IMR-90 (cell line): ENCODE results near the gene SECISBP2. TPM values are rescaled to one million over a fixed set of nuclear protein-coding genes. Genes with fewer than 3 reads are reported as not detected.

Experiments
- ATAC-seq: fragments of 200-7000 bp; cut with Tn5 transposase; 2 replicates; pipeline ENCODE4 v1.9.1; 2020; ENCODE audit warnings: low read depth, mild to moderate bottlenecking, moderate library complexity
- BruUV-seq: library from RNA; stranded (reverse); fragments of 400-500 nt; replicated peaks from 2 replicates; lab custom pipeline; 2021; lab: Mats Ljungman, UMichigan
- CTCF ChIA-PET: fragments of 300-600 bp; formaldehyde crosslinking; extraction: SDS; loops from one replicate; lab custom pipeline; 2021; ENCODE audit warnings: antibody characterized with exemption; lab: Yijun Ruan, JAX
- POLR2A ChIA-PET: fragments of 300-600 bp; sonication (Branson Sonifier 250); formaldehyde crosslinking; loops from one replicate; lab custom pipeline; 2022; ENCODE audit warnings: antibody characterized with exemption; ENCODE audit not compliant: unreplicated experiment; lab: Charles Lee
- DNase-seq: peaks from one replicate; pipeline ENCODE4 v3.0.0; 2013
- H2AFZ ChIP-seq: replicated peaks from 2 replicates; pipeline ENCODE3; 2013; ENCODE audit warnings: low read length, mild to moderate bottlenecking; ENCODE audit not compliant: poor library complexity
- H2AK5ac ChIP-seq: 2 replicates; pipeline ENCODE4 v1.6.1; 2013; ENCODE audit warnings: low read depth, low read length, inconsistent platforms
- H2AK9ac ChIP-seq: replicated peaks from 2 replicates; pipeline ENCODE3; 2013; ENCODE audit warnings: mild to moderate bottlenecking, low read depth, low read length, moderate library complexity; ENCODE audit not compliant: poor library complexity
- H2BK120ac ChIP-seq: 2 replicates; pipeline ENCODE4 v1.6.1; 2013; ENCODE audit warnings: low read depth, low read length, inconsistent platforms
- H2BK15ac ChIP-seq: 3 replicates; pipeline ENCODE4 v1.6.1; 2013; ENCODE audit warnings: low read depth, low read length, inconsistent platforms
- H2BK20ac ChIP-seq: 2 replicates; pipeline ENCODE4 v1.6.1; 2013; ENCODE audit warnings: low read depth, mild to moderate bottlenecking, inconsistent platforms, low read length, moderate library complexity
- H2BK5ac ChIP-seq: 2 replicates; pipeline ENCODE4 v1.6.1; 2013; ENCODE audit warnings: mild to moderate bottlenecking, low read depth, low read length, inconsistent platforms; ENCODE audit not compliant: poor library complexity, severe bottlenecking
- H3K14ac ChIP-seq: replicated peaks from 2 replicates; pipeline ENCODE4 v1.6.1; 2013; ENCODE audit warnings: low read depth, low read length, inconsistent platforms
- H3K18ac ChIP-seq: 2 replicates; pipeline ENCODE4 v1.6.1; 2013; ENCODE audit warnings: low read depth, low read length, control low read depth
- H3K23ac ChIP-seq: 2 replicates; pipeline ENCODE4 v1.6.1; 2013; ENCODE audit warnings: low read depth, low read length, inconsistent platforms
- H3K27ac ChIP-seq: 2 replicates; pipeline ENCODE4 v1.5.1; 2013; ENCODE audit warnings: mild to moderate bottlenecking, control low read depth, low read length; ENCODE audit not compliant: insufficient read depth
- H3K27me3 ChIP-seq: 2 replicates; pipeline ENCODE4 v1.6.1; 2013; ENCODE audit warnings: low read length; ENCODE audit not compliant: control insufficient read depth, insufficient read depth
- H3K36me3 ChIP-seq: 2 replicates; pipeline ENCODE4 v1.6.1; 2013; ENCODE audit warnings: low read length, mixed read lengths; ENCODE audit not compliant: control insufficient read depth, insufficient read depth
- H3K4ac ChIP-seq: 2 replicates; pipeline ENCODE4 v1.6.1; 2013; ENCODE audit warnings: low read depth, low read length, inconsistent platforms
- H3K4me1 ChIP-seq: 2 replicates; pipeline ENCODE4 v1.6.1; 2013; ENCODE audit warnings: low read length, mixed read lengths; ENCODE audit not compliant: control insufficient read depth, insufficient read depth
- H3K4me2 ChIP-seq: 2 replicates; pipeline ENCODE4 v1.6.1; 2013; ENCODE audit warnings: low read depth, mild to moderate bottlenecking, control low read depth, low read length, moderate library complexity
- H3K4me3 ChIP-seq: 2 replicates; pipeline ENCODE4 v1.5.1; 2013; ENCODE audit warnings: low read depth, mild to moderate bottlenecking, control low read depth, low read length, moderate library complexity; ENCODE audit not compliant: insufficient read depth
- H3K56ac ChIP-seq: 2 replicates; pipeline ENCODE4 v1.6.1; 2013; ENCODE audit warnings: low read length, inconsistent platforms; ENCODE audit not compliant: insufficient read depth; ENCODE audit errors: extremely low read depth
- H3K79me1 ChIP-seq, 2 experiments: 2 replicates each; pipeline ENCODE4 v1.6.1; 2013; ENCODE audit warnings: low read length in 2 of 2, inconsistent platforms in 1 of 2, low read depth in 1 of 2
- H3K9ac ChIP-seq: 2 replicates; pipeline ENCODE4 v1.6.1; 2013; ENCODE audit warnings: low read depth, low read length, control low read depth
- H3K9me1 ChIP-seq: 2 replicates; pipeline ENCODE4 v1.6.1; 2013; ENCODE audit warnings: low read length, inconsistent platforms; ENCODE audit not compliant: insufficient read depth
- H3K9me3 ChIP-seq: 2 replicates; pipeline ENCODE4 v1.6.1; 2013; ENCODE audit warnings: low read length; ENCODE audit not compliant: control insufficient read depth, insufficient read depth
- H4K20me1 ChIP-seq: 2 replicates; pipeline ENCODE4 v1.6.1; 2013; ENCODE audit warnings: low read length, inconsistent platforms; ENCODE audit not compliant: insufficient read depth
- H4K5ac ChIP-seq: 2 replicates; pipeline ENCODE4 v1.6.1; 2013; ENCODE audit warnings: mild to moderate bottlenecking, low read depth, low read length, control low read depth
- H4K8ac ChIP-seq, 2 experiments: 2 replicates each; pipeline ENCODE4 v1.6.1; 2013; ENCODE audit warnings: low read depth in 2 of 2, low read length in 2 of 2, control low read depth in 1 of 2, inconsistent platforms in 1 of 2
- H4K91ac ChIP-seq: 2 replicates; pipeline ENCODE4 v1.6.1; 2013; ENCODE audit warnings: low read depth, low read length, inconsistent platforms; ENCODE audit not compliant: insufficient read depth
- BHLHE40 ChIP-seq: fragments of 150-350 bp; IDR thresholded peaks from 2 replicates; pipeline ENCODE4 v1.6.1; 2016; ENCODE audit warnings: mild to moderate bottlenecking, low read depth, low read length
- MAZ ChIP-seq: IDR thresholded peaks from 2 replicates; pipeline ENCODE4 v1.6.1; 2012; ENCODE audit warnings: low read depth, mild to moderate bottlenecking, low read length, improper control_type of control experiment, moderate library complexity, borderline replicate concordance
- NFE2L2 ChIP-seq: fragments of 150-350 bp; IDR thresholded peaks from 2 replicates; pipeline ENCODE4 v1.6.1; 2016; ENCODE audit warnings: low read depth, mild to moderate bottlenecking, low read length
- RAD21 ChIP-seq: IDR thresholded peaks from 2 replicates; pipeline ENCODE4 v1.6.1; 2012; ENCODE audit warnings: low read length, improper control_type of control experiment
- WGBS, 2 experiments: methylation state at CpG; one replicate each; pipeline versions ENCODE4 v1.1.5 to v1.1.7; 2013; ENCODE audit warnings: missing lambda C conversion rate in 2 of 2; ENCODE audit not compliant: insufficient read length in 1 of 2; ENCODE audit errors: extremely low coverage in 2 of 2; 5-methylcytosine and 5-hydroxymethylcytosine counted together
- dilution Hi-C: fragments of 300-500 bp; cut with HindIII; formaldehyde crosslinking; loops from one replicate; pipeline ENCODE4 v1.14.3; 2018; ENCODE audit warnings: low sequenced_read_pairs; ENCODE audit not compliant: unreplicated experiment
- in situ Hi-C: fragments of 300-500 bp; cut with MboI; formaldehyde crosslinking; loops from 3 replicates; pipeline ENCODE4 v1.14.3; 2019; ENCODE audit warnings: low sequenced_read_pairs, inconsistent platforms, mixed read lengths
- intact Hi-C: fragments of 100-400 bp; cut with micrococcal nuclease; formaldehyde crosslinking; loops from 2 replicates; pipeline ENCODE4 v1.10.0; 2022
- polyA plus RNA-seq, 3 experiments: library from polyadenylated mRNA; depleted of rRNA; stranded (reverse); fragments of >200 nt; gene quantifications; 2 replicates each; pipeline ENCODE4 v1.2.3, GENCODE V29; 2012; ENCODE audit warnings: low replicate concordance in 1 of 3
- total RNA-seq: library from RNA; depleted of rRNA; stranded (reverse); fragments of >200 nt; gene quantifications from 2 replicates; pipeline ENCODE4 v1.2.3, GENCODE V29; 2012

SECISBP2 gene
- total and polyA plus RNA-seq, 2 of the 4 experiments (the other 2 are of a cell fraction): 16.4 to 18.8 TPM

DNA sequence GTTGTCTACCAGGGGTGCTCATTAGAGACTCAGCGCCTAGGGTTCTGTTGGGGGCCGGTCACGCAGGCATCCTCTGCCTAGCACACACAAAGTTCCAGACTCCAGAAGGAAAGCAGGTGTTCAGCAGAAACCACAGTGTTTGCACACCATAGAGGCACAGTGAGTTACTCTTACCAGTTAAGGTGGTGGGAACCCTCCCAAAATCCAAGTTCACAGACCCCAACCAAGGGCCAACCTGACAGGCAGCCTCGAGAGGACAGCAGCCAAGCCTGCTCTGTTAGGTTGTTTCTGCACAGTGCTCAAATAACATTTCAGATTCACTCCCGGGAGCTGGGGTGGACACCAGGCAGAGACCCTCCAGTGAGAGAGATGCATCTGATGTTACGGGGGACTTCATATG lies 36.2 kb downstream of the SECISBP2 start:
- TF ChIP-seq RAD21 (no peak), NFE2L2 (no peak), BHLHE40 (no peak), MAZ (no peak)
- H2AFZ ChIP-seq: no peak overlapping the region
- ChIA-PET CTCF (no interaction called here), POLR2A (no interaction called here)
- no peak overlapping the region for H4K91ac ChIP-seq
- no peak overlapping the region for H4K8ac ChIP-seq
- H4K20me1 ChIP-seq: no peaks in the 10 kb centered on the region; the same call in 1 of the 2 replicates
- no peak overlapping the region for H2BK20ac ChIP-seq
- no peak overlapping the region for H2BK15ac ChIP-seq
- no peak overlapping the region for H2BK5ac ChIP-seq
- in situ Hi-C loops: no loop called here
- no peak overlapping the region for H3K4ac ChIP-seq
- no peak overlapping the region for H3K4me3 ChIP-seq
- no peak overlapping the region for H3K9ac ChIP-seq
- dilution Hi-C loops: no loop called here
- no peak overlapping the region for H2AK5ac ChIP-seq
- no peak overlapping the region for H3K14ac ChIP-seq
- no peak overlapping the region for H3K27ac ChIP-seq
- no peak overlapping the region for H2BK120ac ChIP-seq
- H3K27me3 ChIP-seq: no peaks in the 10 kb centered on the region
- no peak overlapping the region for H3K56ac ChIP-seq
- H3K4me2 ChIP-seq: no peak overlapping the region
- ATAC-seq (no peak), DNase-seq (no peak)
- H3K9me1 ChIP-seq: peaks cover 3% of the 10 kb centered on the region; the same call in 1 of the 2 replicates
- H3K4me1 ChIP-seq: no peaks in the 10 kb centered on the region; the same call in 1 of the 2 replicates
- no peak overlapping the region for H3K18ac ChIP-seq
- peaks cover 68% of the 10 kb centered on the region for H3K36me3 ChIP-seq
- no peak overlapping the region for H2AK9ac ChIP-seq
- H3K79me1 ChIP-seq: peaks cover 4 to 20% of the 10 kb centered on the region in 2 experiments; a peak in 3 of 4 replicates
- no peak overlapping the region for H3K23ac ChIP-seq
- H3K9me3 ChIP-seq: no peaks in the 10 kb centered on the region
- no peak overlapping the region for H4K5ac ChIP-seq
- 100% methylated on average over 1 of the region's 6 CpGs; no CpG with 5 or more reads in 1 of the 2 experiments for WGBS, 2 experiments
- intact Hi-C loops: no loop called here
- no TSS peak for BruUV-seq
